SU-DHL-6 (cell line): ENCODE data around the gene NAPG.

Source experiments
- CTCF ChIP-seq: fragments of 200-600 bp; sonication (generic); IDR thresholded peaks from one replicate; pipeline ENCODE4 v1.5.1; 2017; ENCODE audit warnings: antibody characterized with exemption, mild to moderate bottlenecking, low read length, moderate library complexity; ENCODE audit not compliant: insufficient read depth, poor library complexity, severe bottlenecking
- EZH2phosphoT487 ChIP-seq: fragments of 200-600 bp; sonication (generic), shearing (Covaris generic); conservative IDR thresholded peaks from 2 replicates; pipeline ENCODE4 v1.6.1; 2018; ENCODE audit warnings: mild to moderate bottlenecking, antibody characterized with exemption, low read length, moderate library complexity, mixed read lengths

- TF ChIP-seq CTCF (no peak), EZH2phosphoT487 (no peak)
Observed at GRCh38 chr18:10495936-10496335, 29.9 kb upstream of the NAPG start.
